Trophoblast cell (in vitro differentiated cells and primary cell): ENCODE data around the gene THSD4.

Source experiments
- DNase-seq, 2 donors: peaks; one replicate each; pipeline ENCODE4 v3.0.0-alpha.2; 2016
- H2AFZ ChIP-seq: 2 replicates; pipeline ENCODE4 v1.6.1; 2013; ENCODE audit warnings: low read length, moderate library complexity, mild to moderate bottlenecking; ENCODE audit not compliant: insufficient read depth, poor library complexity
- H2AK5ac ChIP-seq: 2 replicates; pipeline ENCODE4 v1.6.1; 2013; ENCODE audit warnings: mild to moderate bottlenecking, low read length
- H2BK120ac ChIP-seq: 2 replicates; pipeline ENCODE4 v1.6.1; 2013; ENCODE audit warnings: low read length, mild to moderate bottlenecking, moderate library complexity; ENCODE audit not compliant: insufficient read depth, poor library complexity
- H2BK12ac ChIP-seq: 2 replicates; pipeline ENCODE4 v1.6.1; 2013; ENCODE audit warnings: mild to moderate bottlenecking, low read length, moderate library complexity
- H2BK5ac ChIP-seq: 2 replicates; pipeline ENCODE4 v1.6.1; 2013; ENCODE audit warnings: low read length, low read depth, moderate library complexity, mild to moderate bottlenecking; ENCODE audit not compliant: poor library complexity
- H3K14ac ChIP-seq: 2 replicates; pipeline ENCODE4 v1.6.1; 2013; ENCODE audit warnings: mild to moderate bottlenecking, low read length
- H3K18ac ChIP-seq: 2 replicates; pipeline ENCODE4 v1.6.1; 2013; ENCODE audit warnings: mild to moderate bottlenecking, low read length
- H3K23ac ChIP-seq: 2 replicates; pipeline ENCODE4 v1.6.1; 2013; ENCODE audit warnings: low read length
- H3K27ac ChIP-seq: 2 replicates; pipeline ENCODE4 v1.5.1; 2013; ENCODE audit warnings: low read depth, mild to moderate bottlenecking, inconsistent platforms, low read length, moderate library complexity
- H3K27me3 ChIP-seq: 2 replicates; pipeline ENCODE4 v1.6.1; 2013; ENCODE audit warnings: inconsistent platforms, mild to moderate bottlenecking, low read length, moderate library complexity; ENCODE audit not compliant: insufficient read depth
- H3K36me3 ChIP-seq, 2 experiments: 1 replicate in 1 of 2; 2 replicates in 1 of 2; pipeline ENCODE4 v1.6.1; 2013; ENCODE audit warnings: low read length in 2 of 2, mild to moderate bottlenecking in 2 of 2, moderate library complexity in 1 of 2; ENCODE audit not compliant: insufficient read depth in 2 of 2, control insufficient read depth in 1 of 2
- H3K4ac ChIP-seq: 2 replicates; pipeline ENCODE4 v1.6.1; 2013; ENCODE audit warnings: low read depth, mild to moderate bottlenecking, low read length, moderate library complexity
- H3K4me1 ChIP-seq, 2 experiments: 1 replicate in 1 of 2; 2 replicates in 1 of 2; pipeline ENCODE4 v1.6.1; 2013; ENCODE audit warnings: low read length in 2 of 2, mild to moderate bottlenecking in 2 of 2, moderate library complexity in 1 of 2; ENCODE audit not compliant: insufficient read depth in 2 of 2, control insufficient read depth in 1 of 2
- H3K4me2 ChIP-seq: 2 replicates; pipeline ENCODE4 v1.6.1; 2013; ENCODE audit warnings: inconsistent platforms, mild to moderate bottlenecking, low read length, moderate library complexity
- H3K4me3 ChIP-seq: 2 replicates; pipeline ENCODE4 v1.5.1; 2013; ENCODE audit warnings: mild to moderate bottlenecking, low read depth, low read length, inconsistent platforms
- H3K79me1 ChIP-seq: one replicate; pipeline ENCODE4 v1.6.1; 2013; ENCODE audit warnings: low read length
- H3K79me2 ChIP-seq: 2 replicates; pipeline ENCODE4 v1.6.1; 2013; ENCODE audit warnings: low read length, mild to moderate bottlenecking; ENCODE audit not compliant: control insufficient read depth, insufficient read depth, poor library complexity
- H3K9ac ChIP-seq: 2 replicates; pipeline ENCODE4 v1.6.1; 2013; ENCODE audit warnings: mild to moderate bottlenecking, low read length
- H3K9me3 ChIP-seq: 2 replicates; pipeline ENCODE4 v1.6.1; 2013; ENCODE audit warnings: low read depth, mild to moderate bottlenecking, control low read depth, inconsistent platforms, low read length; ENCODE audit not compliant: insufficient read depth
- H4K12ac ChIP-seq: 2 replicates; pipeline ENCODE4 v1.6.1; 2013; ENCODE audit warnings: low read depth, mild to moderate bottlenecking, low read length, moderate library complexity
- H4K8ac ChIP-seq: 2 replicates; pipeline ENCODE4 v1.6.1; 2013; ENCODE audit warnings: low read depth, mild to moderate bottlenecking, low read length, moderate library complexity
- H4K91ac ChIP-seq: one replicate; pipeline ENCODE4 v1.6.1; 2013; ENCODE audit warnings: low read depth, mild to moderate bottlenecking, low read length, moderate library complexity
- WGBS: extraction: QIAGEN DNeasy Blood & Tissue Kit; methylation state at CpG from one replicate; pipeline ENCODE4 v1.1.7; 2013; ENCODE audit warnings: missing lambda C conversion rate; ENCODE audit not compliant: insufficient read length, insufficient coverage; ENCODE audit errors: extremely low coverage; 5-methylcytosine and 5-hydroxymethylcytosine counted together

Gene THSD4

GRCh38 chr15:71592203-71592602 lies 476.9 kb downstream of the THSD4 start:
- H2AFZ ChIP-seq: no peak overlapping the region
- WGBS: no CpG with 5 or more reads among the region's 6 CpGs
- H3K4me3 ChIP-seq: no peak overlapping the region
- H3K4me2 ChIP-seq: no peak overlapping the region
- no peak overlapping the region for H2BK12ac ChIP-seq
- H2BK120ac ChIP-seq: no peak overlapping the region
- H3K23ac ChIP-seq: no peak overlapping the region
- H3K79me1 ChIP-seq: no peaks in the 10 kb centered on the region
- no peak overlapping the region for H3K4ac ChIP-seq
- no peak overlapping the region for H4K12ac ChIP-seq
- peaks cover 0 to 3% of the 10 kb centered on the region in 2 experiments for H3K4me1 ChIP-seq
- no peaks in the 10 kb centered on the region for H3K27me3 ChIP-seq
- no peak overlapping the region for H2AK5ac ChIP-seq
- no peak overlapping the region for H3K14ac ChIP-seq
- no peak overlapping the region for H4K91ac ChIP-seq
- H3K36me3 ChIP-seq: no peaks in the 10 kb centered on the region
- no peak for DNase-seq
- H3K18ac ChIP-seq: no peak overlapping the region
- no peaks in the 10 kb centered on the region for H3K79me2 ChIP-seq
- peaks cover 1% of the 10 kb centered on the region for H3K9me3 ChIP-seq
- H3K9ac ChIP-seq: no peak overlapping the region
- H4K8ac ChIP-seq: no peak overlapping the region
- H3K27ac ChIP-seq: no peak overlapping the region
- H2BK5ac ChIP-seq: no peak overlapping the region

DNA sequence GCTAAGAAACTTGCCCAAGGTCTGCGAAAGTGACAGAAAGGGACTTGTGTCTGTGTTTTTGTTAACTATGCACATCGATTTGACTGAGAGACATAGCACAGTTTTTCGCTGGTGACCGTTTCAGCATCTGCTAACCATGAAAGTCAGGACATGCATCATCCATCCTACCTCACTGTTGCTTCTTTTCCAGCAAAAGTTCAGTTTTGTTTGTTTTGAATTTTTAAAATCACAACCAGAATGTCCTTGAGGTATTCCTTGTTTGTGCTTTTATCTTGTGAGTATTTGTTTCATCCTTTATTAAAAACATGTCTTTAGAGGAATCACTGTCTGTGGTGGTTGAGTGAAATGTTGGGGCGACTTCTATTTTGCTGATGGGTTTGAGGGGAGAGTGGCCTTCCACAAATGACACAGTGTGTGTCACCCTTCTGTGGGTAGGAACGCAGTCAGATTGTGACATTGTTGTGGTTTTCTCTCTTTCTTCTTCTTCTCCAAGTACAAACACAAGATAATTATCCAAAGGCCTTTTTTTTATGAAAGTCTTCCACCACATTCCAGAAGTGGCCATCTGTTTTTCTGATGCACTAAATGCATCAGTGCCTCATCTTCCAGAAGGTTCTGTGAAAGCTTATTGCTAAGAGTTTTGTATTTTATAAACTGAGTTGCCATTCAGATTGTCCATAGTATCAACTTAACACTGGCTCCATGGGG lies 480.7 kb downstream of the THSD4 start:
- no peak for DNase-seq
- Histone ChIP-seq H3K18ac (no peak overlapping the region), H2BK120ac (no peak overlapping the region), H3K9me3 (peaks cover 1% of the 10 kb centered on the region), H2BK5ac (no peak overlapping the region), H3K4ac (no peak overlapping the region), H3K27me3 (no peaks in the 10 kb centered on the region), H3K79me1 (no peaks in the 10 kb centered on the region), H2AFZ (no peak overlapping the region), H3K4me3 (no peak overlapping the region), H3K4me1 (no peaks in the 10 kb centered on the region), H2BK12ac (no peak overlapping the region), H4K12ac (no peak overlapping the region), H3K27ac (no peak overlapping the region), H3K4me2 (no peak overlapping the region), H4K91ac (no peak overlapping the region), H2AK5ac (no peak overlapping the region), H3K23ac (no peak overlapping the region), H3K9ac (no peak overlapping the region), H3K14ac (no peak overlapping the region), H4K8ac (no peak overlapping the region), H3K79me2 (no peaks in the 10 kb centered on the region), H3K36me3 (no peaks in the 10 kb centered on the region)
- no CpG with 5 or more reads among the region's 6 CpGs for WGBS

DNA sequence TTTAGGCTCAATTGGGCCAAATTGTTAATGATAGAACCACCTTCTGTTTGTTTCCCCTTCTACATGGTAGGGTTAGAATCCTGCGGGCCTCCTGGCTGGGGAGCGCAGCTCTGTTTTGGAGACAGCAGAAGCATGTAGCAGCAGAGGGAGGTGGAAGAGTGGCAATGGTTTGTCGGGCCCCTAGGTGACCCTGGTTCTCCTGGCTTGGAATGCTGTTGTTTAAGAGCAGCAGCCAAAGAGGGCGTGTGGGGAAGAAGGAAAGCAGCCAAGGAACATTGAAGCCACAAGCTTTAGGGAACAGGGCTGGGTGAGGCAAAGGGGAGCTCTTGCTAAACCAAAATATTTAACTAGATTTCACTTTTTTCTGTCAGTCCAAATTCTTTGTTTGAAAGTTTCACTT lies 481.4 kb downstream of the THSD4 start:
- H4K12ac ChIP-seq: no peak overlapping the region
- no peak overlapping the region for H3K4ac ChIP-seq
- DNase-seq: no peak
- no peak overlapping the region for H3K4me3 ChIP-seq
- no peak overlapping the region for H2BK12ac ChIP-seq
- peaks cover 1% of the 10 kb centered on the region for H3K9me3 ChIP-seq
- no peaks in the 10 kb centered on the region for H3K79me2 ChIP-seq
- no peak overlapping the region for H4K8ac ChIP-seq
- H3K79me1 ChIP-seq: no peaks in the 10 kb centered on the region
- H3K18ac ChIP-seq: no peak overlapping the region
- H2AK5ac ChIP-seq: no peak overlapping the region
- H2BK120ac ChIP-seq: no peak overlapping the region
- WGBS: no CpG with 5 or more reads among the region's 4 CpGs
- H3K4me1 ChIP-seq: no peaks in the 10 kb centered on the region
- H3K27ac ChIP-seq: no peak overlapping the region
- H2BK5ac ChIP-seq: no peak overlapping the region
- no peaks in the 10 kb centered on the region for H3K27me3 ChIP-seq
- H3K36me3 ChIP-seq: no peaks in the 10 kb centered on the region
- no peak overlapping the region for H3K4me2 ChIP-seq
- H3K14ac ChIP-seq: no peak overlapping the region
- no peak overlapping the region for H3K9ac ChIP-seq
- no peak overlapping the region for H2AFZ ChIP-seq
- no peak overlapping the region for H3K23ac ChIP-seq
- no peak overlapping the region for H4K91ac ChIP-seq

DNA sequence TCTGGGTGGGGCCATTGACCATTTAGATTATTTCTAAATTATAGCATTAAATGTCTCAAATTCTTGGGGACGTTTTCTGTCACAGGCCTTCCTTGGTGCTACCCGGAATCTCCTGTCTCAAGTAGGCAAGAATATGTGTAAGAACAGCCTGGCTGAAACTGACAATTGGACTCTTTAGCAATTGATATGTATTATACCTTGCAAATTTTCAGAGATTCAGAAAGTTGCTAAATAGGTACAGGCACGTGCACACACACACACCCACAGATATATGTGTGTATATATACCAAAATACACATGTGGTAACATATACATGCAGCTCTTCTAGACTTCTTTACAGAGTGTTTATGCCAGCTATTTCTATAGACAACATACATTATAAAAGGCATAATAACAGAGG lies 481.9 kb downstream of the THSD4 start:
- no peaks in the 10 kb centered on the region for H3K79me2 ChIP-seq
- H3K18ac ChIP-seq: no peak overlapping the region

More for the DNA sequence above, 481.9 kb downstream of the THSD4 start:
- Histone ChIP-seq H2BK120ac (no peak overlapping the region), H3K36me3 (no peaks in the 10 kb centered on the region), H4K12ac (no peak overlapping the region), H3K4ac (no peak overlapping the region), H3K27me3 (no peaks in the 10 kb centered on the region), H3K4me1 (no peaks in the 10 kb centered on the region), H3K14ac (no peak overlapping the region), H3K27ac (no peak overlapping the region), H3K9me3 (peaks cover 1% of the 10 kb centered on the region), H2BK5ac (no peak overlapping the region), H2AFZ (no peak overlapping the region), H3K4me2 (no peak overlapping the region), H2BK12ac (no peak overlapping the region), H4K8ac (no peak overlapping the region), H2AK5ac (no peak overlapping the region), H3K4me3 (no peak overlapping the region), H4K91ac (no peak overlapping the region), H3K9ac (no peak overlapping the region), H3K23ac (no peak overlapping the region), H3K79me1 (no peaks in the 10 kb centered on the region)
- WGBS: no CpG with 5 or more reads among the region's 3 CpGs
- no peak for DNase-seq
